ENCODE data around the gene TAB2. TPM values are rescaled to one million over a fixed set of nuclear protein-coding genes. Genes with fewer than 3 reads are reported as not detected.

Gene TAB2
- total and polyA plus RNA-seq, 2 of the 8 experiments (the other 6 are each of a cell fraction or from before 2014, with no cell fraction given): 40.4 to 63.0 TPM

DNA sequence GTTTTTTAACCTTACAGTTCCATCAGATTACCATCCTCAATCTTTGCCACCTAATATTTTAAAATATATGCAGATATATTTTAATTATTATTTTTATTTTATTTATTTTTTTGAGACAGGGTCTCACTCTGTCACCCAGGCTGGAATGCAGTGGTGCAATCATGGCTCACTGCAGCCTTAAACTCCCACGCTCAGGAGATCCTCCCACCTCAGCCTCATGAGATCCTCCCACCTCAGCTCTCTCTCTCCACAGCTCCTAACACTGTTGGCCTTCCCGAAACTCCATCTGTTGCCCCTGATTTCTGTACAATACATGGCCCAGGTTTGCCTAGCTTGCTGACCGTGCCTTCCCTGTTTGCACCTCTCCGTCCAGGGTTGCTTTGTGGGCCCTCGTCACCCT is 4.4 kb upstream of the TAB2 start:
- H3K14ac ChIP-seq (ENCODE audit: insufficient read length): no peak overlapping the region
- no peak for TF ChIP-seq GABPA (IDR thresholded peaks at IDR 0.05; ENCODE audit: borderline replicate concordance, insufficient read depth, low read length)
- TF ChIP-seq RBBP5 (IDR thresholded peaks at IDR 0.05; ENCODE audit: borderline replicate concordance, low read depth, low read length): no peak
- no peak for TF ChIP-seq KDM1A (IDR thresholded peaks at IDR 0.05; ENCODE audit: borderline replicate concordance, low read length)
- no peak for TF ChIP-seq SIRT6 (IDR thresholded peaks at IDR 0.05; ENCODE audit: low read length)
- TF ChIP-seq, protein P1, sequence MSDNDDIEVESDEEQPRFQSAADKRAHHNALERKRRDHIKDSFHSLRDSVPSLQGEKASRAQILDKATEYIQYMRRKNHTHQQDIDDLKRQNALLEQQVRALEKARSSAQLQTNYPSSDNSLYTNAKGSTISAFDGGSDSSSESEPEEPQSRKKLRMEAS (IDR thresholded peaks at IDR 0.05): no peak
- no peak for TF ChIP-seq TEAD4 (IDR thresholded peaks at IDR 0.05; ENCODE audit: low read depth, low read length)
- no peak for TF ChIP-seq KDM5A (IDR thresholded peaks at IDR 0.05; ENCODE audit: low read length)
- TF ChIP-seq EZH2 (IDR thresholded peaks at IDR 0.05; ENCODE audit: low read depth, low read length, severe bottlenecking): no peak
- TF ChIP-seq RFX5 (IDR thresholded peaks at IDR 0.05; ENCODE audit: borderline replicate concordance, low read depth, low read length): no peak
- no peak for TF ChIP-seq JUND (IDR thresholded peaks at IDR 0.05; ENCODE audit: low read length)
- no peak for TF ChIP-seq NRF1 (IDR thresholded peaks at IDR 0.05; ENCODE audit: low read depth, low read length)
- TF ChIP-seq SP2 (IDR thresholded peaks at IDR 0.05; ENCODE audit: low read length): no peak
- no peak for TF ChIP-seq HDAC6 (IDR thresholded peaks at IDR 0.05; ENCODE audit: low read depth, low read length)
- no peak overlapping the region for H2AFZ ChIP-seq (ENCODE audit: low read length)
- H3K79me1 ChIP-seq (ENCODE audit: low read depth, low read length): no peaks in the 10 kb centered on the region
- no peak overlapping the region for H2BK20ac ChIP-seq (ENCODE audit: low read length)
- no peak overlapping the region for H3K18ac ChIP-seq (ENCODE audit: extremely low read depth, low read length)
- H3K9me3 ChIP-seq (ENCODE audit: insufficient read depth in 2 of 2, low read depth in 1 of 2, low read length in 1 of 2): no peaks in the 10 kb centered on the region
- H3K56ac ChIP-seq (replicated peaks; ENCODE audit: insufficient read length, low read depth, low read length): no peak overlapping the region
- H3K27ac ChIP-seq (ENCODE audit: low read depth, low read length): no peak overlapping the region
- H3K9ac ChIP-seq (replicated peaks in 1 of 4; ENCODE audit: extremely low read depth in 1 of 4, low read depth in 3 of 4, low read length in 3 of 4): no peak overlapping the region
- no peak overlapping the region for H2AK5ac ChIP-seq (ENCODE audit: low read depth, low read length)
- H2BK15ac ChIP-seq (ENCODE audit: low read length): no peak overlapping the region
- no peak overlapping the region for H3K23ac ChIP-seq (ENCODE audit: insufficient read length)
- H4K91ac ChIP-seq (replicated peaks; ENCODE audit: insufficient read length, low read length): no peak overlapping the region
- no peaks in the 10 kb centered on the region; a peak in 1 of 4 replicates for H3K79me2 ChIP-seq (ENCODE audit: control insufficient read depth in 1 of 2, insufficient read depth in 2 of 2, low read length in 2 of 2)
- no peaks in the 10 kb centered on the region for H3K27me3 ChIP-seq (replicated peaks in 1 of 4; ENCODE audit: control insufficient read depth in 3 of 4, extremely low read depth in 1 of 4, insufficient read depth in 3 of 4, low read length in 3 of 4)
- peaks cover 0 to 3% (median 0%) of the 10 kb centered on the region in 4 experiments; a peak in 1 of 7 replicates for H3K4me1 ChIP-seq (replicated peaks in 1 of 4; ENCODE audit: control insufficient read depth in 3 of 4, insufficient read depth in 4 of 4, low read length in 3 of 4)
- H3K23me2 ChIP-seq (ENCODE audit: low read depth, low read length): no peaks in the 10 kb centered on the region; the same call in 1 of the 2 replicates
- no peak overlapping the region for H2BK12ac ChIP-seq (ENCODE audit: low read depth, low read length)
- WGBS, 2 experiments (ENCODE audit: extremely low coverage in 1 of 2, insufficient coverage in 1 of 2, insufficient read length in 1 of 2, insufficient replicate concordance in 2 of 2, low coverage in 1 of 2, low lambda C conversion rate in 2 of 2, missing lambda C conversion rate in 1 of 2): 91% methylated on average over 4 of the region's 5 CpGs; no CpG with 5 or more reads in 1 of the 2 experiments
- DNase-seq (ENCODE audit: low read depth in 1 of 2, low spot score in 2 of 2) (no peak), FAIRE-seq (no peak)
- POLR2A ChIA-PET (ENCODE audit: partially characterized antibody): no interaction called here
- no peak overlapping the region for H3K4me2 ChIP-seq (ENCODE audit: insufficient read depth in 1 of 2, low read depth in 2 of 2, low read length in 2 of 2)
- no peak overlapping the region for H3K4ac ChIP-seq (replicated peaks; ENCODE audit: insufficient read length, low read depth, low read length)
- no peak overlapping the region for H3K4me3 ChIP-seq (ENCODE audit: extremely low read depth in 1 of 4, insufficient read depth in 2 of 4, low read depth in 3 of 4, low read length in 4 of 4)
- H4K5ac ChIP-seq (ENCODE audit: insufficient read length, low read depth, low read length): no peak overlapping the region
- no peaks in the 10 kb centered on the region for H3K36me3 ChIP-seq (ENCODE audit: control insufficient read depth in 2 of 4, insufficient read depth in 4 of 4, low read length in 3 of 4)
- H2BK120ac ChIP-seq (replicated peaks; ENCODE audit: low read depth, low read length): no peak overlapping the region
- H2BK5ac ChIP-seq (ENCODE audit: low read depth, low read length): no peak overlapping the region
- H4K20me1 ChIP-seq (replicated peaks in 1 of 2; ENCODE audit: control insufficient read depth in 1 of 2, insufficient read depth in 2 of 2, low read length in 2 of 2): no peaks in the 10 kb centered on the region
- no peak overlapping the region for H4K8ac ChIP-seq (ENCODE audit: extremely low read depth, insufficient read depth, low read length)
- CTCF ChIA-PET (ENCODE audit: partially characterized antibody): interaction anchor here (1.0 to 1.1 kb wide), 2 partner anchors 75 to 81 kb away, joined by 3 read pairs; no protein-coding TSS in a partner anchor
